ENCODE results near the gene PTPRA. TPM values are rescaled to one million over a fixed set of nuclear protein-coding genes. Genes with fewer than 3 reads are reported as not detected.

Gene PTPRA
- total and polyA plus RNA-seq, 2 of the 13 experiments (the other 11 are each of a cell fraction or from before 2014, with no cell fraction given): 47.2 to 127 TPM

DNA sequence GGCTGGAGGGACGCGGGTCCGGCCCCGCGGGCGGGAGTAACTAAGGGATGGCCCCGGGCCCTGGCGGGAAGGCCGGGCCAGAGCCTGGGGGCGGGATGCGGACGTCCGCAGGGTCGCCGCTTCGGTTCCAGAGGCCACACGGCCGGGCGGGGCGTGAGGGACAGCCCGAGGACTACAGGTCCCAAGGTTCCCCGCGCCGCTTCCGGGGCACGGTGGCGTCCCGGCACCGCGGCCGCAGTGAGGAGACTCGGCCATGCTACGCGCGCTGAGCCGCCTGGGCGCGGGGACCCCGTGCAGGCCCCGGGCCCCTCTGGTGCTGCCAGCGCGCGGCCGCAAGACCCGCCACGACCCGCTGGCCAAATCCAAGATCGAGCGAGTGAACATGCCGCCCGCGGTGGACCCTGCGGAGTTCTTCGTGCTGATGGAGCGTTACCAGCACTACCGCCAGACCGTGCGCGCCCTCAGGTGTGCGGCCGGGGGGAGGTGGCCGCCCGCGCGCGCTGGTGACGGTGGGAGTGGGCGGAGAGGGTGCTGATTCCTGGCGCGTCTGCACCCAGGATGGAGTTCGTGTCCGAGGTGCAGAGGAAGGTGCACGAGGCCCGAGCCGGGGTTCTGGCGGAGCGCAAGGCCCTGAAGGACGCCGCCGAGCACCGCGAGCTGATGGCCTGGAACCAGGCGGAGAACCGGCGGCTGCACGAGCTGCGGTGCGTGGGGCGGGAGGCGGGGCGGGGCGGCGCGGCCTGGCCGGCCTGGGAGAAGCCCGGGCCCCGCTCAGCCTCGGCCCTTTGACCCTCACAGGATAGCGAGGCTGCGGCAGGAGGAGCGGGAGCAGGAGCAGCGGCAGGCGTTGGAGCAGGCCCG lies 172.8 kb downstream of the PTPRA start, which contains the start of gene MRPS26 (continued):
- peak; percentile 51 for TF ChIP-seq SKI (IDR thresholded peaks at IDR 0.05; ENCODE audit: partially characterized antibody)
- peak; percentile 96 for TF ChIP-seq KDM2A (CRISPR knock-in tag; IDR thresholded peaks at IDR 0.05; ENCODE audit: borderline replicate concordance, low read depth)
- TF ChIP-seq, protein P1, sequence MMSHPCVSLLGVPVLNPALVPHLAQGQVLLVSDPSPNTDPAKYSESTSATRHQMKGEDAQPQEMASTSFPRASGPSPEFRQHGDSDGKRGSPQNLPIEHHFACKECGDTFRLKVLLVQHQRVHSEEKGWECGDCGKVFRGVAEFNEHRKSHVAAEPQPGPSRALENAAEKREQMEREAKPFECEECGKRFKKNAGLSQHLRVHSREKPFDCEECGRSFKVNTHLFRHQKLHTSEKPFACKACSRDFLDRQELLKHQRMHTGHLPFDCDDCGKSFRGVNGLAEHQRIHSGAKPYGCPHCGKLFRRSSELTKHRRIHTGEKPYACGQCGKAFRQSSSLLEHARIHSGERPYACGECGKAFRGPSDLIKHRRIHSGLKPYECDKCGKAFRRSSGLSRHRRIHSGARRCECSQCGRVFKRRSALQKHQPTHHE (CRISPR knock-in tag; IDR thresholded peaks at IDR 0.05; ENCODE audit: borderline replicate concordance): peak; percentile 90
- TF ChIP-seq, protein P2, sequence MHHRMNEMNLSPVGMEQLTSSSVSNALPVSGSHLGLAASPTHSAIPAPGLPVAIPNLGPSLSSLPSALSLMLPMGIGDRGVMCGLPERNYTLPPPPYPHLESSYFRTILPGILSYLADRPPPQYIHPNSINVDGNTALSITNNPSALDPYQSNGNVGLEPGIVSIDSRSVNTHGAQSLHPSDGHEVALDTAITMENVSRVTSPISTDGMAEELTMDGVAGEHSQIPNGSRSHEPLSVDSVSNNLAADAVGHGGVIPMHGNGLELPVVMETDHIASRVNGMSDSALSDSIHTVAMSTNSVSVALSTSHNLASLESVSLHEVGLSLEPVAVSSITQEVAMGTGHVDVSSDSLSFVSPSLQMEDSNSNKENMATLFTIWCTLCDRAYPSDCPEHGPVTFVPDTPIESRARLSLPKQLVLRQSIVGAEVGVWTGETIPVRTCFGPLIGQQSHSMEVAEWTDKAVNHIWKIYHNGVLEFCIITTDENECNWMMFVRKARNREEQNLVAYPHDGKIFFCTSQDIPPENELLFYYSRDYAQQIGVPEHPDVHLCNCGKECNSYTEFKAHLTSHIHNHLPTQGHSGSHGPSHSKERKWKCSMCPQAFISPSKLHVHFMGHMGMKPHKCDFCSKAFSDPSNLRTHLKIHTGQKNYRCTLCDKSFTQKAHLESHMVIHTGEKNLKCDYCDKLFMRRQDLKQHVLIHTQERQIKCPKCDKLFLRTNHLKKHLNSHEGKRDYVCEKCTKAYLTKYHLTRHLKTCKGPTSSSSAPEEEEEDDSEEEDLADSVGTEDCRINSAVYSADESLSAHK (CRISPR knock-in tag; IDR thresholded peaks at IDR 0.05; ENCODE audit: borderline replicate concordance): no peak
- TF ChIP-seq JUND (CRISPR knock-in tag; IDR thresholded peaks at IDR 0.05): peak; percentile 42
- TF ChIP-seq, protein P3, sequence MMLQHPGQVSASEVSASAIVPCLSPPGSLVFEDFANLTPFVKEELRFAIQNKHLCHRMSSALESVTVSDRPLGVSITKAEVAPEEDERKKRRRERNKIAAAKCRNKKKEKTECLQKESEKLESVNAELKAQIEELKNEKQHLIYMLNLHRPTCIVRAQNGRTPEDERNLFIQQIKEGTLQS (CRISPR knock-in tag; IDR thresholded peaks at IDR 0.05): peak; percentile 55
- TF ChIP-seq, protein P4, sequence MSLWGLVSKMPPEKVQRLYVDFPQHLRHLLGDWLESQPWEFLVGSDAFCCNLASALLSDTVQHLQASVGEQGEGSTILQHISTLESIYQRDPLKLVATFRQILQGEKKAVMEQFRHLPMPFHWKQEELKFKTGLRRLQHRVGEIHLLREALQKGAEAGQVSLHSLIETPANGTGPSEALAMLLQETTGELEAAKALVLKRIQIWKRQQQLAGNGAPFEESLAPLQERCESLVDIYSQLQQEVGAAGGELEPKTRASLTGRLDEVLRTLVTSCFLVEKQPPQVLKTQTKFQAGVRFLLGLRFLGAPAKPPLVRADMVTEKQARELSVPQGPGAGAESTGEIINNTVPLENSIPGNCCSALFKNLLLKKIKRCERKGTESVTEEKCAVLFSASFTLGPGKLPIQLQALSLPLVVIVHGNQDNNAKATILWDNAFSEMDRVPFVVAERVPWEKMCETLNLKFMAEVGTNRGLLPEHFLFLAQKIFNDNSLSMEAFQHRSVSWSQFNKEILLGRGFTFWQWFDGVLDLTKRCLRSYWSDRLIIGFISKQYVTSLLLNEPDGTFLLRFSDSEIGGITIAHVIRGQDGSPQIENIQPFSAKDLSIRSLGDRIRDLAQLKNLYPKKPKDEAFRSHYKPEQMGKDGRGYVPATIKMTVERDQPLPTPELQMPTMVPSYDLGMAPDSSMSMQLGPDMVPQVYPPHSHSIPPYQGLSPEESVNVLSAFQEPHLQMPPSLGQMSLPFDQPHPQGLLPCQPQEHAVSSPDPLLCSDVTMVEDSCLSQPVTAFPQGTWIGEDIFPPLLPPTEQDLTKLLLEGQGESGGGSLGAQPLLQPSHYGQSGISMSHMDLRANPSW (CRISPR knock-in tag; IDR thresholded peaks at IDR 0.05; ENCODE audit: borderline replicate concordance): peak; percentile 94; the same call in 1 of the 2 replicates
- peak; percentile 93 for TF ChIP-seq ZNF772 (CRISPR knock-in tag; IDR thresholded peaks at IDR 0.05)
- TF ChIP-seq, protein P5, sequence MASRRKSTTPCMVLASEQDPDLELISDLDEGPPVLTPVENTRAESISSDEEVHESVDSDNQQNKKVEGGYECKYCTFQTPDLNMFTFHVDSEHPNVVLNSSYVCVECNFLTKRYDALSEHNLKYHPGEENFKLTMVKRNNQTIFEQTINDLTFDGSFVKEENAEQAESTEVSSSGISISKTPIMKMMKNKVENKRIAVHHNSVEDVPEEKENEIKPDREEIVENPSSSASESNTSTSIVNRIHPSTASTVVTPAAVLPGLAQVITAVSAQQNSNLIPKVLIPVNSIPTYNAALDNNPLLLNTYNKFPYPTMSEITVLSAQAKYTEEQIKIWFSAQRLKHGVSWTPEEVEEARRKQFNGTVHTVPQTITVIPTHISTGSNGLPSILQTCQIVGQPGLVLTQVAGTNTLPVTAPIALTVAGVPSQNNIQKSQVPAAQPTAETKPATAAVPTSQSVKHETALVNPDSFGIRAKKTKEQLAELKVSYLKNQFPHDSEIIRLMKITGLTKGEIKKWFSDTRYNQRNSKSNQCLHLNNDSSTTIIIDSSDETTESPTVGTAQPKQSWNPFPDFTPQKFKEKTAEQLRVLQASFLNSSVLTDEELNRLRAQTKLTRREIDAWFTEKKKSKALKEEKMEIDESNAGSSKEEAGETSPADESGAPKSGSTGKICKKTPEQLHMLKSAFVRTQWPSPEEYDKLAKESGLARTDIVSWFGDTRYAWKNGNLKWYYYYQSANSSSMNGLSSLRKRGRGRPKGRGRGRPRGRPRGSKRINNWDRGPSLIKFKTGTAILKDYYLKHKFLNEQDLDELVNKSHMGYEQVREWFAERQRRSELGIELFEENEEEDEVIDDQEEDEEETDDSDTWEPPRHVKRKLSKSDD (CRISPR knock-in tag; IDR thresholded peaks at IDR 0.05; ENCODE audit: low read depth): peak; percentile 80
- TF ChIP-seq ZNF567 (CRISPR knock-in tag; IDR thresholded peaks at IDR 0.05; ENCODE audit: borderline replicate concordance): peak; percentile 76
- TF ChIP-seq TAF15 (IDR thresholded peaks at IDR 0.05; ENCODE audit: low read depth, low read length, poor library complexity, severe bottlenecking): peak; percentile 20
- TF ChIP-seq, protein P6, sequence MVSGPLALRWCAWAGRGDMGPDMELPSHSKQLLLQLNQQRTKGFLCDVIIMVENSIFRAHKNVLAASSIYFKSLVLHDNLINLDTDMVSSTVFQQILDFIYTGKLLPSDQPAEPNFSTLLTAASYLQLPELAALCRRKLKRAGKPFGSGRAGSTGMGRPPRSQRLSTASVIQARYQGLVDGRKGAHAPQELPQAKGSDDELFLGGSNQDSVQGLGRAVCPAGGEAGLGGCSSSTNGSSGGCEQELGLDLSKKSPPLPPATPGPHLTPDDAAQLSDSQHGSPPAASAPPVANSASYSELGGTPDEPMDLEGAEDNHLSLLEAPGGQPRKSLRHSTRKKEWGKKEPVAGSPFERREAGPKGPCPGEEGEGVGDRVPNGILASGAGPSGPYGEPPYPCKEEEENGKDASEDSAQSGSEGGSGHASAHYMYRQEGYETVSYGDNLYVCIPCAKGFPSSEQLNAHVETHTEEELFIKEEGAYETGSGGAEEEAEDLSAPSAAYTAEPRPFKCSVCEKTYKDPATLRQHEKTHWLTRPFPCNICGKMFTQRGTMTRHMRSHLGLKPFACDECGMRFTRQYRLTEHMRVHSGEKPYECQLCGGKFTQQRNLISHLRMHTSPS (CRISPR knock-in tag; IDR thresholded peaks at IDR 0.05; ENCODE audit: low read depth): no peak; the same call in 1 of the 2 replicates
- no peak; the same call in 1 of the 2 replicates for TF ChIP-seq HNRNPL (IDR thresholded peaks at IDR 0.05; ENCODE audit: low read depth, low read length)
- TF ChIP-seq HOXA3 (CRISPR knock-in tag; IDR thresholded peaks at IDR 0.05): peak; percentile 98
- peak; percentile 80 for TF ChIP-seq HOXD1 (CRISPR knock-in tag; IDR thresholded peaks at IDR 0.05)
- TF ChIP-seq ZNF724P (CRISPR knock-in tag; IDR thresholded peaks at IDR 0.05; ENCODE audit: borderline replicate concordance): peak; percentile 64; the same call in 1 of the 2 replicates
